COLO668 (cell line): ENCODE measurements around the gene RARG.
"Not testable (repeated sequence)": the region's sequence is repeated elsewhere in the genome, so short reads cannot be mapped to it uniquely, and the experiment has no call there.

Experiments used
- DNase-seq: peaks from one replicate; lab custom pipeline; 2025; ENCODE audit not compliant: unreplicated experiment; lab: John Stamatoyannopoulos, UW

RARG gene

GRCh38 chr12:53211476-53212381 is 20.3 kb downstream of the RARG start:
- peak; percentile 25 for DNase-seq

DNA sequence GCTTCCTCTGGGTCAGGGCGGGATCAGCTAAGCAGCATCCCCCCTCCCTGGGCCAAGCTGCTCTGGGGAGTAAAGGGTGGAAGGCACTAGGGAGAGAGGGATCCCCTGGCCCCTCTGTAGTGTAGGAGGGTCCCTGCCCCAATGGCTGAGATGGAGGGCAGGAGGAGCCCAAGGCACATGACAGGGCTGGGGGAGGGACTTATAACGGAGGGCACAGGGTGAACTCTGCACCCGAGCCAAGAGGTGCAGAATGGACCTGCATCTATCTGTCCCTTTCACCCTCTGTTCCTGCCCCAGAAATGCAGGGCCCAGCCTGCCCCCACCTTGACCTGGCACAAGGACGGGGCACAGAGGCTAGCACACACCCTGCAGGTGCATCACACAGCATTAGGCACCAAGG is 21.2 kb downstream of the RARG start:
- DNase-seq: no peak

- DNase-seq: no peak
Observed at GRCh38 chr12:53208877-53209463, 23.0 kb downstream of the RARG start.

DNA sequence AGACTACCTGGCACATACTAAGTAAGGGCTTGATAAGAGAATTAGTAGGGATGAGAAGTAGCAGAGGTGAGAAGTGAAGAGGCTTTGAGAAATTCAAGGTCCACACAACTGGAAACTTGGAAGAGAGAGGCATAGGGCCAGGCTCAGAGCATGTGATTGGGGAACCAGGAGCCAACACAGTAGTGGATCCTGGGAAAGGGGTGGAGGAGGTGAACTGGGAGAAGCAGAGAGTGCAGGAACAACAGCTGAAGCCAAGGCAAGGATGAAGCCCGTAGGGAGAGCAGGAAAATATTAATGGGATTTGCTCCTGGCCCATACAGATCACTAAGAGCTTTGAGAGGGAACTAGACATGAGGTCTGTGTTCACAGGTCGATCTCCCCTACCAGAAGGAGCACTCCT is 23.6 kb downstream of the RARG start:
- no peak for DNase-seq

- DNase-seq: no peak
Observed at GRCh38 chr12:53207042-53207441, 25.0 kb downstream of the RARG start, which contains the start of gene ITGB7. ITGB7 (minus strand) TSS chr12:53207251; CDS start chr12:53200443, 6,808 bp downstream.

DNA sequence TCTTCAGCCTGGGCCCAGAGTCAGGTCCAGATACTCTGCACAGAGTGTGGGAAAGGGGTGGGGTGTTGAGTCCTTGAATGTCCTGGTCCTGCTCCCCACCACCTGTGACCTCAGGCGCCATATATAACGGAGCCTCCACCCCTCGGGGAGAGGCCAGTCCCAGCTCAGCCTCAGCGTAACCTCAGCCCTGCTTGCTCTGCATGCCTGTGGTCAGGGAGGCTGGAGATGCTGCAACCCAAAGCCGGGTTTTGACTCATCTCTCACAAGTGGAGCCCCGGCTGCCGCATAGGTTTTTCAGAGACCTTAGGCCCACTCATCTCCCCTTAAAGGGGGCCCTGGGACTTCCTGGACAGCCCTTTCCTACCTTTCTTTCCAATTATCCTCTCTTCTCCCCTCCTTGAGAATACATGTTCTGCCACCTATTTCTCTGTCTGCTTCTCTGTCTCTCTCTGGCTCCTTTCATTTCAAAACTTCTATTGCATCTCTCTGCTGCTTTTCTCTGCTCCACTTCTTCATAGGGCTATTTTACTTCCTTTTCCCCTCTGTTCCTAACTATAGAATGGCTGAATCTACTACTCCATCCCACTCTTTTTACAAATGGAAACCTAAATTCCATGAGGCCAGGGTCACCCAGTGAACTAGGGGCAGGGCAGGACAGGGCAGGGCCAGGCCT is 26.1 kb downstream of the RARG start:
- no peak for DNase-seq

DNA sequence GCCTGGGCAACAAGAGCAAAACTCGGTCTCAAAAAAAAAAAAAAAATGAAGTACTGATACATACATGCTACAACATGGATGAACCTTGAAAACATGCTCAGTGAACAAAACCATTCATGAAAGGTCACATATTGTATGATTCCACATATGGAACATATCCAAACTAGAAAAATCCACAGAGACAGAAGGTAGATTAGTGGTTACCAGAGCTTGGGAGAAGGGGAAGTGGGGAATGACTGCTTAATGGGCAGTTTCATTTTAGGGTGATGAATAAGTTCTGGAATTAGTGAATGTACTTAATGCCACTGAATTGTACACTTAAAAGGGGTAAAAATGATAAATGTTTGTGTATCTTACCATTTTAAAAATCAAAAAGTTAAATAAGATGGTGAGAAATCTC is 27.7 kb downstream of the RARG start:
- DNase-seq: no peak

GRCh38 chr12:53202316-53202715 is 29.7 kb downstream of the RARG start:
- DNase-seq: not testable (repeated sequence)

- DNase-seq: no peak
Observed at GRCh38 chr12:53201639-53202038, 30.4 kb downstream of the RARG start.

DNA sequence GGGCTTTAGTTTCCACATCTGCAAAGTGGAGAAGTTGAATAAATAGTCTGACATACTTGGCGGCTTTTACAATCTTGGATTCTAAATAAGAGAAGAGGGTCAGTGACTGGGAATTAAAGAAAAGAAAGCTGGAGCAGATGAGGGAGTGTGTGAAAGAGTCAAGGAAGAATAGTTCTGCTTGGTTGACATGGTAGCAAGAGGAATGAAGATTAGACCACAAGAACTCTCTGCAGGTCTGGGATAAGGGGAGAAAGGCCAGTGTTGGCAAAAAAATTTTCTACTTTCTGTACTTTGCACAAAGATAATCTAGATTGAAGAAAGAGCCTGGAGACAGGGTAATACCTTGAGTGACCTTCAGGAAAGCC is 30.9 kb downstream of the RARG start:
- no peak for DNase-seq

DNA sequence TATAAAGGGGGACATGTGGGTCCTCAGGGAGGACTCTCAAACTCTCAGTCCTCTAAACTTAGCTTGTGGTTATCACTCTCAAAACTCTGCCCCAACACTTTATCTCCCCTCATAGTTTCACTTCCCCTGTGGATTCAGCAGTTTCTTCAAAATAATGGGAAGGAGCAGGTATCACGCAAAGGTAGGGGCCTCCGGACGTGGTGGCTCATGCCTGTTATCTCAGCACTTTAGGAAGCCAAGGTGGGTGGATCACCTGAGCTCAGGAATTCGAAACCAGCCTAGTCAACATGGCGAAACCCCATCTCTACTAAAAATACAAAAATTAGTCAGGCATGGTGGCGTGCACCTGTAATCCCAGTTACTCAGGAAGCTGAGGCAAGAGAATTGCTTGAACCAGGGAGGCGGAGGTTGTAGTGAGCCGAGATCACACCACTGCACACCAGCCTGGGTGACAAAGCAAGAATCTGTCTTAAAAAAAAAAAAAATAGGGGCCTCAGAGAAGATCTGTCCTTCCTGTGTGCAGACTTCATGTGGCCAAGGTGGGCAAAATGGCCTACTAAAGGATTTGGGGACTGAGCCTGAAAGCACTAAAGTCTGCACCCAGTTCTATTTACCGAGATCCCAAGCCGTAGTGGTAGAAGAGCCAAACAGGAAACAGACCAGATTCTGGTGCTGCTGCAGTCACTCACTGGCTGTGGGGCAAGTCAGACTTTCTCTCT is 31.4 kb downstream of the RARG start:
- no peak for DNase-seq

DNA sequence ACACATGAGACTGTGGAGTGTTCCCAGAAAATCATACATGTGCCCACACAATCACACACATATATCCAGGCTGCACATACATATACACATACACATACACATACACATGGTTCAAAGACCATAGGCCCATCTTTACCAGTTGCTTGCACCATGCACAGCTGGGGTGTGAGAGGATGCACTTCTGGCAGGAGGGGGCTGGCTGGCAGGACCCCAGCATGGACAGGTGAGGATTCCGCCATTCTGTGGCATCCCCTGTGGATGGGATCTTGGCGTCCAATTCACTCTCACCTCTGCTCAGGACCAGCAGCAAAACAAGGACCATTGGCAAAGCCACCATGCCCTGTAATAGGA is 31.9 kb downstream of the RARG start:
- DNase-seq: no peak

DNA sequence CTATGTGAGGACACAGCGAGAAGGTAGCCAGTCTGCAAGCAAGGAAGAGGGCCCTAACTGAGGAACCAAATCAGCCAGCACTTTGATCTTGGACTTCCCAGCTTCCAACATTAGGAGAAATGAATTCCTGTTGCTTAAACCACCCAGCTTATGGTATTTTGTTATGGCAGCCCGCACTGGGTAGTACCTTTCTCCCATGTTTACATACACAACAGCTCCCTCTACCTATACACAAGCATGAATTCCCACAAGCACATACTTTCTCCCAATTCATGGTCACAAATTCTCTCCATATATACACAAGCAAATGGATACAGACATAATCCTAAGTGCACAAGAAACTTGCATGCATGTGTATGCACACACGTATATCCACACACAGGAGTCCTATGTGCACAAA is 32.3 kb downstream of the RARG start:
- no peak for DNase-seq

- DNase-seq: no peak
Observed at GRCh38 chr12:53198486-53199110, 33.4 kb downstream of the RARG start.

DNA sequence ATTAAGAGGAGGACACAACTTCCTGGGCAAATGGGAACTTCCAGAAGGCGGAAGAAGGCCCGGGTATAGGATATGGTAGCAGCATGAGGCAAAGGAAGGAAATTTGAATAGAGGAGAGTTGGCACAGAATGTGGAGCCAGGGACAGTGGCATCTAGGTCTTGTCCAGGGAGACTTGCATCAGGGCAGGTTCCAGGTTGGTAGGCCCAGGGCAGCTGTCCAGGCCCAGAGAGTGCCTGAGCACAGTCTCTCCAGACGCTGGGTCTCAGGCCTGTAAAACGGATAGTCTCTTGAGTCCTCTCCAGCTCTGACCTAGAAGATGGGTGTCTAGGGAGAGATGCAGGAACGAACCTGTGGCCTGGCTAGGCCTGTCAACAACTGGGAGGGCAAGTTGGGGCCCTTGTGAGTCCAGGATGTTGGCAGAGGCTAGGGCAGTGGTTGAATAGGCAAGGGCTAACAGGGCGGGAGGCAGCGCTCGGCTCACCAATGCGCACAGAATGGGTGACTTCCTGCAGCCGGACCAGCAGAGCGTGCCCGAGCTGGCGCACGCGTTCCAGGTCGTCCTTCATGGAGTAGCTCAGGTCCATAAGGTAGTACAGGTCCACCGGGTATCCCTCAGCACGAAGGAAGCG is 34.9 kb downstream of the RARG start:
- peak; percentile 68 for DNase-seq

DNA sequence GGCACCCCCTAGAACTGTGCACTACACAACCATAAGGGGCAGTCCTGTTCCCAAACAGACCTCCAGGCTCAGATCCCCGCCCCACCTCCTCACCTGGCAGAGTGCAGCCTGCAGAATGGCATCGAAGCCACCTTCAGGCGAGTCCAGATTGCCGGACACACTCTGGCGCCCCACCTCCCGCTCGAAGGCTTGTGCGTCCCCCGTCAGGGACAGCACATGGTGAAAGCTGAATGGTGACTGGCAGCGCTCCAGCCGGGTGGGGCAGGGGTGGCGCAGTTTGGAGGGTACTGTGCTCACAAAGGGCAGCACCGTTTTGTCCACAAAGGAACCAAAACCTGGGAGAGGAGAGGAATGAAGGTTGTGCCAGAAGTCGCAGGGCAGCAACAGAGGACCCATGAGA is 35.5 kb downstream of the RARG start:
- no peak for DNase-seq

DNA sequence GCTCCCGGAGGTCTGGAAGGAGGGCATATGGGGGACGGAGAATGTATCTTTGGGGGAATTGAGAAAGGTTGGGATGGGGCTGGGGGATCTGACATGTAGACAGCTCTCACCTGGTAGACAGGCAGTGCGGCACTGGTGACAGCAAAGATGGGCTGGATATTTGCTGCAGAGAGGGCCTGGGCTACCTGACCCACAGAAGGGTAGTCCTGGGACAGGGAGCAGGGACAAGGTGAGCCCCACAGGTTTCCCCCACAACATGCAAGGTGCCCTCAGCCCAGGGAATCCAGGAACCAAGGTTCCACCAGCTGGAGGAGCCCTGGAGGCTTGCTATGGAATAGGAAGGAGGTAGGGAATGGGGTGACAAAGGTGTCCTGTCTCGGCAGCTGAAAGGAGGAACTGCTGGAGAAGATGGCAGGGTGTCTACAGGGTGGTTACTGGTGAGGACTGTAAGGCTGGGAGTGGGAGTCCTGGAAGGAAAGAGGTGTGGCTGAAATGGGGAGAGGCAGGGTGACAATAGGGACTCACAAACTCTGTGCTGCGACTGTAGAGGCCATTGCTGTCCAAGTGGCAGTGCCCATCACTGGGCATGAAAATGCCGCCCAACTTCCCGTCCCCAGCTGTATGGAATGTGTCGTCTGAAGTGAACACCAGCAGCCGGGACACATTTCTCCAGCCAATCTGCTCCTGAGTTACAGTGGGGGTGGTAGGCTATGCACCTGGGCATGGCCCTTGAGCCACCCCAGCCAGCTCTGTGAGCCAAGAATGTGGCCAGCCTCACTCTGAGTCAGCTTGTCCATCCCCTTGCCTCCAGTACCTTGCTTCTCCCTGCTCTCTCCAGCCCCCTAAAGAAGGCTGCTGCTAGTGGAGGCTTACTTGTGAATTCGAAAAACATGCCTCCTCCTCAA is 36.2 kb downstream of the RARG start:
- DNase-seq: no peak

DNA sequence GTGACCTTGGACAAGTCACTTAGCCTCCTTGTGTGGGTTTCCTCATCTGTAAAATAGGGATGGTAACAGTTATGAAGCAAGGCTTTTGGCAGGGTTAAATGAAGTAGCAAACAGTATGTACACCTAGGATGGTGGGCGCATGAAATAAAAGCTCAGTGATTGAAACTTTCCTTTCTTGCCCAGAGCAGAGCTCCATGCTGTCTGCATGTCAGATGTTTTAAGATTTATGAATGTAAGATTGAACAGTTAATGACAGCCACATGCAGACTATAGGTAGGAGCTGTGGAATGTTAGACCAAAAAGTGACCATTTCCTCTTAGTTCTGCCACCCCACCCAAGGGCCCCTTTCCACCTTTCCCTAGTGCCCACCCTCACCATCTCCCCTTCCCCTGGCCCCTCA is 37.0 kb downstream of the RARG start:
- no peak for DNase-seq

GRCh38 chr12:53193985-53194716 is 37.9 kb downstream of the RARG start:
- peak; percentile 4 for DNase-seq
